LoVo (cell line): ENCODE data around the gene FAM53B.

Source experiments
- DNase-seq: peaks from one replicate; pipeline ENCODE4 v3.0.0-alpha.2; 2016; ENCODE audit warnings: low spot score

Gene FAM53B

GRCh38 chr10:124663228-124663627, 81.0 kb downstream of the FAM53B start:
- no peak for DNase-seq

GRCh38 chr10:124661660-124662180, 82.5 kb downstream of the FAM53B start:
- no peak for DNase-seq

GRCh38 chr10:124660404-124661125, 83.6 kb downstream of the FAM53B start:
- no peak for DNase-seq

GRCh38 chr10:124659380-124659779, 84.8 kb downstream of the FAM53B start:
- no peak for DNase-seq

- DNase-seq = no peak
Measured at GRCh38 chr10:124658591-124659242, 85.5 kb downstream of the FAM53B start.

GRCh38 chr10:124657806-124658205, 86.4 kb downstream of the FAM53B start:
- DNase-seq = no peak

GRCh38 chr10:124656541-124656940, 87.6 kb downstream of the FAM53B start:
- no peak for DNase-seq

- DNase-seq = no peak
Measured at GRCh38 chr10:124656113-124656490, 88.1 kb downstream of the FAM53B start.

- no peak for DNase-seq
Measured at GRCh38 chr10:124655191-124656112, 88.7 kb downstream of the FAM53B start.

- no peak for DNase-seq
Measured at GRCh38 chr10:124654686-124655085, 89.5 kb downstream of the FAM53B start.

GRCh38 chr10:124653811-124654651, 90.1 kb downstream of the FAM53B start:
- DNase-seq = no peak

GRCh38 chr10:124653311-124653710, 90.9 kb downstream of the FAM53B start:
- DNase-seq = no peak

GRCh38 chr10:124652701-124653100, 91.5 kb downstream of the FAM53B start:
- no peak for DNase-seq

- no peak for DNase-seq
Measured at GRCh38 chr10:124652200-124652599, 92.0 kb downstream of the FAM53B start.

- DNase-seq = no peak
Measured at GRCh38 chr10:124651402-124651891, 92.7 kb downstream of the FAM53B start.

- no peak for DNase-seq
Measured at GRCh38 chr10:124650820-124651401, 93.3 kb downstream of the FAM53B start.

- DNase-seq = no peak
Measured at GRCh38 chr10:124650263-124650662, 93.9 kb downstream of the FAM53B start.

GRCh38 chr10:124649214-124649613, 95.0 kb downstream of the FAM53B start:
- DNase-seq = no peak

- no peak for DNase-seq
Measured at GRCh38 chr10:124648738-124649137, 95.4 kb downstream of the FAM53B start.

- no peak for DNase-seq
Measured at GRCh38 chr10:124648131-124648475, 96.1 kb downstream of the FAM53B start.
